Measurements from ENCODE around the gene ZNF620.
"Not testable (repeated sequence)": the region's sequence is repeated elsewhere in the genome, so short reads cannot be mapped to it uniquely, and the experiment has no call there.

Gene ZNF620

DNA sequence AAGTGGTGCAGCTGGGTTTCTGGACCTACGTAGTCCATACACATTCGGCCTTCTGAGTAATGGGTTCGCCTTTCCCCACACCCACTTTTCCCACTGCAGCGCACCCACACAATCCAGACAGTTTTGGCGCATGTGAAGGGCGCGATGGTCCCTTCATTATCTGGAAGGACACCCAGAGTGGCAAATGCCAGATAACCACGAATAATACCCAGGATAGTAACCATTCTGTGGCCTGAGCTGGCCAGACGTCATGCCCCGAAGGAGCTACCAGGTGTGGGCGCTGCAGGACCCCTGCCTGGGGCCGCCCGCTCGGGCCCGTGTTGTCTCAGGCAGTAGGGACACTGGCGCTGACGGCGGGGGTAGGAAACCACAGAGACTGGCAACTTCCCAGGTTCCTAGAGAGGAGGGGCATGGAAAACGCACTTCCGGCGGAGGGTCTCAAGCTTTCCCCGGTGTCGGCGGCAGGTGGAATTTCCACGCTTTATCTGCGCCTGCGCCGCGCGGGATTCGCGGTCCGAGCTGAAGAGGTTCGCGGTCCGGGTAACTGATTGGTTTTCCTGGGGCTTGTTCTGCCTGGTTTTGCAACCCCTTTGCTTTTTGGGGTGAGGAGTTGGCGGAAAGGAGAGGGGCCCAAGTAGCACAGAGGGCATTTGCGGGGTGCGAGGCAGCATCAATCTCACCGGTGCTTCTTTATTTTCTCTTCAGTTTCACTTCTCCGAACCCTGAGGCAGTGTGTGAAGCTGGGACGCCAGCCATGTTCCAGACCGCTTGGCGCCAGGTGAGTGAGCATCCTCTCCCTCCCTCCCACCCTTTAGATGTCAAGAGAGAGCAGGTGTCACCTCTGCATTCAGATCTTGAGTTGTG, at the start of gene ZNF620:
Gene ZNF620, plus strand, starts transcription at position 441 of the 864 bp plus-strand sequence. Its CDS starts 314 bp downstream, at position 755.
- peak; percentile 66 for DNase-seq

DNA sequence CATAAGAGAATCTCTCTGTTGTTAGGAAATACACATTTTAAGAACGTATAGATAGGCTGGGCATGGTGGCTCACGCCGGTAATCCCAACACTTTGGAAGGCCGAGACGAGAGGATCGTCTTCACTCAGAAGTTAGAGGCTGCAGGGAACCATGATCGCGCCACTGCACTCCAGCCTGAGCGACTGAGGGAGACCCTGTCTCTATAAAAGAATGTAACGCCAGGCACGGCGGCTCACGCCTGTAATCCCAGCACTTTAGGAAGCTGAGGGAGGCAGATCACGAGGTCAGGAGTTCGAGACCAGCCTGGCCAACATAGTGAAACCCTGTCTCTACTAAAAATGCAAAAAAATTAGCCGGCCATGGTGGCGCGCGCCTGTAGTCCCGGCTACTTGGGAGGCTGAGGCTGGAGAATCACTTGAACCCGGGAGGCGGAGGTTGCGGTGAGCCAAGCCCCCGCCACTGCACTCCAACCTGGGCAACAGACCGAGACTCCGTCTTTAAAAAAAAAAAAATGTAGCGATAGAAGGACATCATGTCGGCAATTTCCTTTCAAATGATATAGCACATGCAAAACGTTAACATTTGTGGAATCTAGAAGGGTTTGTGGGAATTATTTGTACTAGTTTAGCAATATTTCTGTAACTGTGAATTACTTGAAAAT, 49.4 kb upstream of the ZNF620 start:
- no peak for DNase-seq

GRCh38 chr3:40456940-40457823, 48.7 kb upstream of the ZNF620 start, which contains the start of gene RPL14:
Gene RPL14, plus strand, starts transcription at chr3:40457339. Its CDS starts 133 bp downstream, at chr3:40457472.
- peak; percentile 96 for DNase-seq

- no peak for DNase-seq
Observed at GRCh38 chr3:40458473-40458872, 47.4 kb upstream of the ZNF620 start.

DNA sequence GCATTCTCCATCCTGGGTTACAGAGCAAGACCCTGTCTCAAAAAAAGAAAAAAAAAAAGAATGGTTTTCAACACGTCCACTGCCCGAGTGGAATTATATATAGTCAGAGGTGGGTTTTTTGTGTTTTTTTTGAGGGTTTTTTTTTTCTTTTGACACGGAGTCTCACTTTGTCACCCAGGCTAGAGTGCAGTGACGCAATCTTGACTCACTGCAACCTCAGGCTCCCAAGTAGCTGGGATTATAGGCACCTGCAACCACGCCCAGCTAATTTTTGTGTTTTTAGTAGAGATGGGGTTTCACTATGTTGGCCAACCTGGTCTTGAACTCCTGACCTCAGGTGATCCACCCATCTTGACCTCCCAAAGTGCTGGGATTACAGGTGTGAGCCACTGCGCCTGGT, 45.4 kb upstream of the ZNF620 start:
- not testable (repeated sequence) for DNase-seq

GRCh38 chr3:40461161-40461560, 44.7 kb upstream of the ZNF620 start:
- DNase-seq, result no peak

DNA sequence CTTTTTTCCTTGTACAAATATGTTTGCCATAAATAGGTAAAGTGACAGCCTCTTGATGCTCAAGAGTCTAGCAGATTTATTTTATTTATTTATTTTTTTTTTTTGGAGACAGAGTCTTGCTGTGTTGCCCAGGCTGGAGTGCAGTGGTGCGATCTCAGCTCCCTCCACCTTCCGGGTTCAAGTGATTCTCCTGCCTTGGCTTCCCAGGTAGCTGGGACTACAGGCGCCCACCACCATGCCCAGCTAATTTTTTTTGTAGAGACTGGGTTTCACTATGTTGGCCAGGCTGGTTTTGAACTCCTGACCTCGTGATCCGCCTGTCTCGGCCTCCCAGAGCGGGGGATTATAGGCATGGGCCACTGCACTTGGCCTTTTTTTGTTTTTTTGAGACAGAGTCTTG, 43.0 kb upstream of the ZNF620 start:
- DNase-seq, result not testable (repeated sequence)

DNA sequence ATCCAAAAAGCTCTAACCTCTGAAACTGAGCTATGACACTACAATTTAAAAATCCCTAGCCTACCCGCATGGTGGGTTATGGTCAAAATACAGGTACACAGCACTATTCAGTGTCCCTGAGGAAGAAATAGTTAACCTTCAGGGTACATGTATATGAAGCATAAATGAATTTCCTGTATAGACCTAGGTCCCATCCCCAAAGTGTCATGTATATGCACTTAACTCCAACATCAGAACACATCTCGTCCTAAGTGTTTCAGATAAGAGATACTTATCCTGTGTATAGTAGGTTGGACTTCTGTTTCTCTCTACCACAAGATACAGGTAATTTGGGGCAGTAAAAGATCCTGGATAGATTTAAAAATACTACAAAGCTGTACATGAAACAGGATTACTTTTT, 42.3 kb upstream of the ZNF620 start:
- no peak for DNase-seq

DNA sequence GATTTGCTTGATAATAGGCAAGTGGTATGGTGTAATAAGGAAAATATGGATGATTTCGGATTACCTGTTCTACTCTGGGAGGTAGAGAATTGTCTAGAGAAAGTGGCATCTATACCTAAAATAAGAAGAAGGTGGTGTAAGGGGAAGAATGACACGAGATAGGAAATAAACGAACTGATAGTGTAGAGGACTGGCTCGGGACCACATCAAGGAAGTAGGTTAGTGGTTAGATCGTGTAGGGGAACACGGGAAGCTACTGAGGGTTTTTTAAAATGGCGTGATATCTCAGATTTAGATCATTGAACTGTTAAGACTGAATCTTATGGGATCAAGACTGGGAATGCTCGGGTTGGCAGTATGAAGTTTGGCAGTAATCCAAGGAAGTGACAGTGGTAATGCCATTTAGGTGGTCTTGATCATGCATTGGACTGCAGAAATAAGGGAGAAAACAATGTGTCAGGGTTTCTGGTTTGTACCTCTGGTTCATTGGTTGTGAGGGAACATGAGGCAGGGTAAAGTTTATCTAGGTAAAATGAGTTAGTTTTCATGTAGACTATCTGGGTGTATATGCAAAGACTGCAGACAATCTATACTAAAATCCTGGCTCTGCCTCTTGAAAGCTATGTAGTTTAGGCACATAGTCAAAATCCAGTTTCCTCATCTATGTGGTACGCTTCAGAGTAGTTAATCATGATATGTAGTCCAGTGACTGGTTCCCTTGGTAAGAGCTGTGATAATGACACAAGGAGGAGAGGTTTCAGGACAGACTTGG, 41.3 kb upstream of the ZNF620 start:
- peak; percentile 27 for DNase-seq

- DNase-seq, result no peak
Observed at GRCh38 chr3:40465111-40465407, 40.8 kb upstream of the ZNF620 start.

DNA sequence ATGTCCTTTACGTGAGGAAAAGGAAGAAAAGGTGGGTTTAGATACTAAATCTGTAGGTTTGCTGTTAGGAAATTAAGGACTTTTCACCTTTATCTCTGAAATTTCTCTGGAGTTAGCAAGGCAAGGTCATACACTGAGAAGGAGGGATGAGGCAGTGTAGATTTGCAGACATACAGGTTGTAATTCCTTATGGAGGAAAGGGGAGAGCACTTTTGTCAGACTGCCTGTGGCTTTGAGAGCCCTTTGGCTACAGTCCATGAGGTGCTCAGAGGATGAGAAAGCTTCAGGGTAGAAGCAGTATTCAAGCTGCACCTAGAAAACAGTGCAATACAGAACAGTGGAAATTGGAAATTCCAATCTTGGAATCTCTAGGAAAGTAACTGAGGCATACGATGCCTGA, 40.4 kb upstream of the ZNF620 start:
- DNase-seq, result no peak

GRCh38 chr3:40468018-40468417, 37.8 kb upstream of the ZNF620 start:
- no peak for DNase-seq

DNA sequence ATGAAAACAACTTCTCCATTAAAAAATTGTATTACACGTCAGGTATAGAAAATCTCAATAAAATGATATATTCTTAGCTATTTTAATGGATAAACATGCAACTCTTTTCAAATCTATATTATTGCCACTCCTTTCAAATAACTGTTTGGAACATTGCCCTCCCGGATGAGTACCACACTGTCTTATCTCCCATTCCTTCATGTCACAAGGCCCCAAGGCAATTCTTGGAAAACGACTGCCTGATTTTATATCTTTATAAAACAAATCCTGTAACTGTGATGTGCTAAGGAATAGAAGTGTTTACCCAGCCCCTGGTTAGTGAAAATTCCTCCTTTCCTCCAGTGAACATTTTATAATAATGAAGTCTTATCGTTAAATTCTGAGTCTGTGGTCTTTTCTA, 35.1 kb upstream of the ZNF620 start:
- no peak for DNase-seq

- peak; percentile 72 for DNase-seq
Observed at GRCh38 chr3:40476478-40477470, 29.1 kb upstream of the ZNF620 start, which contains the start of gene ZNF619. Gene ZNF619, plus strand, starts transcription at chr3:40477122. Its CDS starts 858 bp downstream, at chr3:40477980.

DNA sequence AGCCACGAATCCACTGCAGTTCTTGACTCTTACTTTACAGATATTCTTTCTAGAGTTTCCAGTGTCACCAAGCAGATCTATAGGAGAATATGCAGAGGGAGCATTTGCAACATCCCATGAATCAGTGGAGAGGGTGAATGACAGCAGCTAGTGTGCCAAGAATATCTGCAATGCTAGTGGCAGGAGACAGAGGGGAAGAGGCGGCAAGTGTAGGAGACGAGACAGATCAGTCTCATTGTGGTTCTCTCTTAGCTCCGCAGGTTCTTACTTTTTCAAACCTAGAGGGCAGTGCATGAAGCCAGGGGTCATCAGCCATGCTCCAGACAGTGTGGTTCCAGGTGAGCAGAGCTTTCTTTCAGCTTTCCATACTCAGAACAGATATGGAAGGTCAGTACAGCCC, 28.2 kb upstream of the ZNF620 start:
- DNase-seq, result no peak

GRCh38 chr3:40487172-40487571, 18.7 kb upstream of the ZNF620 start:
- no peak for DNase-seq

GRCh38 chr3:40490916-40491315, 14.9 kb upstream of the ZNF620 start:
- no peak for DNase-seq

GRCh38 chr3:40494698-40495097, 11.1 kb upstream of the ZNF620 start:
- no peak for DNase-seq

- DNase-seq, result no peak
Observed at GRCh38 chr3:40497288-40497687, 8.6 kb upstream of the ZNF620 start.

DNA sequence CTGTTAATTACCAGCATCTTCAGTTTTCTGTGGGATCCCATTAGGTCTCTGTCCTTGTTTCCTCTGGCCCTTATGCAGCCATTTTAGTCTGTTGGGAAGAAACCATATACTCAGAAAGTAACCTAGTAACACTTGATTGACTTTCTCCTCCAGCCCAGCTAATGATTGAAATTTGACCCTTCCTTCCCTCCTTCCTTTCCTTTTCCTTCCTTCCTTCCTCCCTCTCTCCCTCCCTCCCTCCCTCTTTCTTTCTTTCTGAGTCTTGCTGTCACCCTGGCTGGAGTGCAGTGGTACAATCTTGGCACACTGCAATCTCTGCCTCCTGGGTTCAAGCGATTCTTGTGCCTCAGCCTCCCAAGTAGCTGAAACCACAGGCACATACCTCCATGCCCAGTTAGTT, 5.9 kb upstream of the ZNF620 start:
- no peak for DNase-seq

- DNase-seq, result no peak
Observed at GRCh38 chr3:40502034-40502433, 3.8 kb upstream of the ZNF620 start.
